Measurements from ENCODE around the gene KLRD1.

GRCh38 chr12:10331642-10332239 is 24.1 kb downstream of the KLRD1 start:
- no peak for TF ChIP-seq POLR2A (IDR thresholded peaks at IDR 0.05; ENCODE audit: low read length)
- no peak for TF ChIP-seq GATA1 (IDR thresholded peaks at IDR 0.05; ENCODE audit: low read depth, low read length)
